ENCODE data around the gene FAM219B. TPM values are rescaled to one million over a fixed set of nuclear protein-coding genes. Genes with fewer than 3 reads are reported as not detected.
A peak's percentile ranks its signal among the peaks of the same experiment; 100 is the strongest.
"Not testable (repeated sequence)": the region's sequence is repeated elsewhere in the genome, so short reads cannot be mapped to it uniquely, and the experiment has no call there.

Gene FAM219B
- total and polyA plus RNA-seq, 8 donors = 12.3 to 85.3 (median 40.3) TPM

GRCh38 chr15:74895830-74896229 is 10.8 kb downstream of the FAM219B start:
- no peak for DNase-seq
- peaks cover 2 to 33% (median 17%) of the 10 kb centered on the region in 4 donors for H3K4me1 ChIP-seq
- intact Hi-C loops (cut with DNase I; ENCODE audit: low total_unique reads) = loop anchor here (10.0 kb wide), 1 partner anchor 51 kb away; the partner anchor contains the start of gene ULK3
- H3K27me3 ChIP-seq = no peaks in the 10 kb centered on the region
- peaks cover 19 to 82% (median 78%) of the 10 kb centered on the region in 4 donors for H3K36me3 ChIP-seq
- H3K27ac ChIP-seq = no peak overlapping the region
- 84 to 97% (median 95%) methylated on average over 5 to 6 of the region's 6 CpGs for WGBS, 5 donors
- TF ChIP-seq EP300 (IDR thresholded peaks at IDR 0.05) = no peak
- no peak for TF ChIP-seq POLR2AphosphoS5 (IDR thresholded peaks at IDR 0.05)
- no peak for TF ChIP-seq CTCF (IDR thresholded peaks at IDR 0.05)
- no peak for TF ChIP-seq POLR2A (IDR thresholded peaks at IDR 0.05)
- no peaks in the 10 kb centered on the region for H3K9me3 ChIP-seq
- H3K4me3 ChIP-seq = no peak overlapping the region

- not testable (repeated sequence) for H3K27me3 ChIP-seq, DNase-seq, H3K4me3 ChIP-seq, H3K9me3 ChIP-seq, H3K27ac ChIP-seq
- intact Hi-C loops (cut with DNase I; ENCODE audit: low total_unique reads) = loop anchor here (10.0 kb wide), 1 partner anchor 50 kb away; the partner anchor contains the start of gene ULK3
- Histone ChIP-seq H3K4me1 (peaks cover 9 to 42% (median 28%) of the 10 kb centered on the region in 4 donors), H3K36me3 (peaks cover 8 to 68% (median 63%) of the 10 kb centered on the region in 4 donors)
- 93 to 99% (median 96%) methylated on average over 7 of the region's 7 CpGs for WGBS, 5 donors
These were observed 12.3 kb downstream of the FAM219B start for GRCh38 chr15:74894383-74894782.

- Histone ChIP-seq H3K27me3 (no peaks in the 10 kb centered on the region), H3K9me3 (no peaks in the 10 kb centered on the region), H3K27ac (no peak overlapping the region), H3K4me3 (no peak overlapping the region), H3K36me3 (peaks cover 8 to 60% (median 56%) of the 10 kb centered on the region in 4 donors), H3K4me1 (peaks cover 12 to 50% (median 35%) of the 10 kb centered on the region in 4 donors)
- WGBS, 5 donors = 72 to 100% (median 81%) methylated on average over 1 to 3 of the region's 3 CpGs
- intact Hi-C loops (cut with DNase I; ENCODE audit: low total_unique reads) = loop anchor here (10.0 kb wide), 1 partner anchor 49 kb away; the partner anchor contains the start of gene ULK3
- DNase-seq = peak in 1 of 2 donors; percentile 37
- no peak for TF ChIP-seq CTCF (IDR thresholded peaks at IDR 0.05)
- TF ChIP-seq POLR2AphosphoS5 (IDR thresholded peaks at IDR 0.05) = no peak
- no peak for TF ChIP-seq EP300 (IDR thresholded peaks at IDR 0.05)
- no peak for TF ChIP-seq POLR2A (IDR thresholded peaks at IDR 0.05)
These were observed 13.0 kb downstream of the FAM219B start for GRCh38 chr15:74893627-74894026.

GRCh38 chr15:74892931-74893330 is 13.7 kb downstream of the FAM219B start:
- Histone ChIP-seq H3K9me3 (no peaks in the 10 kb centered on the region), H3K27me3 (no peaks in the 10 kb centered on the region), H3K4me3 (no peak overlapping the region), H3K27ac (no peak overlapping the region), H3K4me1 (peaks cover 12 to 53% (median 35%) of the 10 kb centered on the region in 4 donors), H3K36me3 (peaks cover 8 to 53% (median 49%) of the 10 kb centered on the region in 4 donors)
- intact Hi-C loops (cut with DNase I; ENCODE audit: low total_unique reads) = loop anchor here (10.0 kb wide), 1 partner anchor 48 kb away; the partner anchor contains the start of gene ULK3
- no peak for DNase-seq
- TF ChIP-seq POLR2AphosphoS5 (IDR thresholded peaks at IDR 0.05) = no peak
- TF ChIP-seq CTCF (IDR thresholded peaks at IDR 0.05) = no peak
- no peak for TF ChIP-seq EP300 (IDR thresholded peaks at IDR 0.05)
- no peak for TF ChIP-seq POLR2A (IDR thresholded peaks at IDR 0.05)
- 86 to 95% (median 92%) methylated on average over 2 of the region's 2 CpGs for WGBS, 5 donors

GRCh38 chr15:74892313-74892712 is 14.3 kb downstream of the FAM219B start:
- DNase-seq = peak in 1 of 2 donors; percentile 66
- TF ChIP-seq POLR2A (IDR thresholded peaks at IDR 0.05) (no peak), EP300 (IDR thresholded peaks at IDR 0.05) (no peak), POLR2AphosphoS5 (IDR thresholded peaks at IDR 0.05) (no peak), CTCF (IDR thresholded peaks at IDR 0.05) (no peak)
- Histone ChIP-seq H3K9me3 (no peaks in the 10 kb centered on the region), H3K27me3 (no peaks in the 10 kb centered on the region), H3K4me3 (no peak overlapping the region), H3K36me3 (peaks cover 8 to 47% (median 43%) of the 10 kb centered on the region in 4 donors), H3K4me1 (peaks cover 12 to 53% (median 35%) of the 10 kb centered on the region in 4 donors), H3K27ac (peak overlapping the region in 2 of 5 donors; percentile 51 to 57)
- WGBS, 5 donors = 71 to 84% (median 74%) methylated on average over 3 of the region's 3 CpGs
- intact Hi-C loops (cut with DNase I; ENCODE audit: low total_unique reads) = loop anchor here (10.0 kb wide), 1 partner anchor 48 kb away; the partner anchor contains the start of gene ULK3

Measured in stomach (tissue), 9 donors.